ENCODE data around the gene ASTN2. TPM values are rescaled to one million over a fixed set of nuclear protein-coding genes. Genes with fewer than 3 reads are reported as not detected.
A peak's percentile ranks its signal among the peaks of the same experiment; 100 is the strongest.

The ASTN2 gene
- total and polyA plus RNA-seq, 2 experiments from 2014 or later: 7.0 to 24.6 TPM

- TF ChIP-seq CTCF (conservative IDR thresholded peaks at IDR 0.05; ENCODE audit: low read depth in 2 of 2) (no peak), ZNF114 (CRISPR knock-in tag; IDR thresholded peaks at IDR 0.05) (no peak), ETS1 (IDR thresholded peaks at IDR 0.05) (no peak), POLR2AphosphoS5 (IDR thresholded peaks at IDR 0.05; ENCODE audit: low read depth) (no peak), NANOG (IDR thresholded peaks at IDR 0.05; ENCODE audit: borderline replicate concordance) (no peak)
Measured at GRCh38 chr9:116741742-116742141, 673.1 kb downstream of the ASTN2 start (continued).

- H3K36me3 ChIP-seq (ENCODE audit: insufficient read depth): no peaks in the 10 kb centered on the region
- Mint-ChIP-seq H3K27ac (peak overlapping the region; percentile 28; the same call in 1 of the 2 replicates), H3K4me3 (no peak overlapping the region), H3K9me3 (no peaks in the 10 kb centered on the region), H3K4me1 (peaks cover 14% of the 10 kb centered on the region), H3K36me3 (ENCODE audit: low read depth) (no peaks in the 10 kb centered on the region), H3K27me3 (ENCODE audit: insufficient read depth, low read depth, poor library complexity) (no peaks in the 10 kb centered on the region)
- H3F3A ChIP-seq (replicated peaks; ENCODE audit: low read depth): no peaks in the 10 kb centered on the region
- no peaks in the 10 kb centered on the region for H3K79me2 ChIP-seq (replicated peaks; ENCODE audit: insufficient read depth)
- H3K4me1 ChIP-seq (ENCODE audit: insufficient read depth): peaks cover 17% of the 10 kb centered on the region
- ATAC-seq (peak; percentile 75), DNase-seq (ENCODE audit: low spot score) (peak; percentile 64)
- H3K9me2 ChIP-seq (ENCODE audit: insufficient read depth): 0 out of 2 replicates have a peak, but pooled peaks cover 5% of the 10 kb centered on the region
- H3K4me2 ChIP-seq: peak overlapping the region; percentile 47; the same call in 1 of the 2 replicates
- H3K4me3 ChIP-seq: no peak overlapping the region
- no peak overlapping the region for H2AFZ ChIP-seq
- no peaks in the 10 kb centered on the region for H3K27me3 ChIP-seq (ENCODE audit: insufficient read depth)
- H3K27ac ChIP-seq (ENCODE audit: low read depth): peak overlapping the region; percentile 47; the same call in 1 of the 2 replicates
- no peaks in the 10 kb centered on the region for H4K20me1 ChIP-seq (replicated peaks; ENCODE audit: insufficient read depth)
- TF ChIP-seq REST (IDR thresholded peaks at IDR 0.05; ENCODE audit: unreplicated experiment): no peak
- TF ChIP-seq ZNF331 (CRISPR knock-in tag; IDR thresholded peaks at IDR 0.05; ENCODE audit: low read depth): no peak
- TF ChIP-seq ZNF462 (CRISPR knock-in tag; IDR thresholded peaks at IDR 0.05): no peak
- no peak for TF ChIP-seq EZH2 (IDR thresholded peaks at IDR 0.05; ENCODE audit: low read depth, unreplicated experiment)
- TF ChIP-seq STAT1 (IDR thresholded peaks at IDR 0.05; ENCODE audit: unreplicated experiment): no peak
Measured at GRCh38 chr9:116741086-116741740, 673.6 kb downstream of the ASTN2 start.

Data from GM23338 (cell line).